GM12878 (cell line): ENCODE data around the gene NUP93. TPM values are rescaled to one million over a fixed set of nuclear protein-coding genes. Genes with fewer than 3 reads are reported as not detected.

Experiments
- ATAC-seq: fragments of 200-7000 bp; cut with Tn5 transposase; 3 replicates; pipeline ENCODE4 v1.9.1; 2020; ENCODE audit warnings: mild to moderate bottlenecking, moderate library complexity
- BruUV-seq: library from RNA; stranded (reverse); fragments of 400-500 nt; replicated peaks from 2 replicates; lab custom pipeline; 2021; lab: Mats Ljungman, UMichigan
- CTCF ChIA-PET: fragments of 300-600 bp; sonication (Branson Sonifier 250); formaldehyde crosslinking; extraction: SDS; loops from one replicate; lab custom pipeline; 2021; ENCODE audit warnings: inconsistent platforms; lab: Yijun Ruan, JAX
- POLR2A ChIA-PET: fragments of 350-600 bp; formaldehyde crosslinking; extraction: SDS; loops from one replicate; lab custom pipeline; 2021; ENCODE audit warnings: inconsistent platforms; lab: Charles Lee
- RAD21 ChIA-PET: fragments of 300-600 bp; sonication (Branson Sonifier 250); formaldehyde crosslinking; loops from one replicate; lab custom pipeline; 2023; ENCODE audit warnings: antibody characterized with exemption; ENCODE audit not compliant: unreplicated experiment; lab: Charles Lee
- SMC1A ChIA-PET: fragments of 300-600 bp; sonication (Branson Sonifier 250); formaldehyde crosslinking; loops from one replicate; lab custom pipeline; 2023; ENCODE audit not compliant: unreplicated experiment, uncharacterized antibody; lab: Charles Lee
- DNase-seq: peaks from one replicate; pipeline ENCODE4 v3.0.0-alpha.2; 2011; ENCODE audit warnings: low read depth, low spot score
- FAIRE-seq: peaks from 3 replicates; lab custom pipeline; 2011; peaks lifted over from hg19 to GRCh38; lab: Jason Lieb, UNC
- H2AFZ ChIP-seq: 2 replicates; pipeline ENCODE4 v1.6.0; 2011; ENCODE audit warnings: low read depth, low read length, control low read depth; ENCODE audit not compliant: control insufficient read depth
- H3K27ac ChIP-seq: 2 replicates; pipeline ENCODE4 v1.5.1; 2011; ENCODE audit warnings: control low read depth; ENCODE audit not compliant: control insufficient read depth, insufficient read depth
- H3K27me3 ChIP-seq, 2 experiments: replicated peaks in 1 of 2; 2 replicates each; pipeline versions ENCODE4 v1.6.0 to v1.6.1; 2011; ENCODE audit warnings: low read length in 1 of 2; ENCODE audit not compliant: control insufficient read depth in 2 of 2, insufficient read depth in 2 of 2
- H3K36me3 ChIP-seq, 2 experiments: 2 replicates each; pipeline ENCODE4 v1.5.1; 2011; ENCODE audit warnings: low read length in 1 of 2; ENCODE audit not compliant: control insufficient read depth in 2 of 2, insufficient read depth in 2 of 2
- H3K4me1 ChIP-seq: 2 replicates; pipeline ENCODE4 v1.6.1; 2011; ENCODE audit warnings: mild to moderate bottlenecking, low read length, moderate library complexity, mixed read lengths; ENCODE audit not compliant: control insufficient read depth, insufficient read depth
- H3K4me2 ChIP-seq: 2 replicates; pipeline ENCODE4 v1.6.0; 2011; ENCODE audit warnings: control low read depth; ENCODE audit not compliant: control insufficient read depth, insufficient read depth
- H3K4me3 ChIP-seq: fragments of 200-600 bp; sonication (generic); 2 replicates; pipeline ENCODE4 v1.5.1; 2016
- H3K79me2 ChIP-seq: 2 replicates; pipeline ENCODE4 v1.6.0; 2011; ENCODE audit warnings: low read length; ENCODE audit not compliant: control insufficient read depth, insufficient read depth
- H3K9ac ChIP-seq: 2 replicates; pipeline ENCODE4 v1.8.0; 2011; ENCODE audit warnings: low read length, control low read depth, mixed read lengths; ENCODE audit not compliant: control insufficient read depth, insufficient read depth
- H3K9me3 ChIP-seq: replicated peaks from 3 replicates; pipeline ENCODE4 v1.5.1; 2011; ENCODE audit warnings: mild to moderate bottlenecking, low read length; ENCODE audit not compliant: control insufficient read depth, insufficient read depth
- H4K20me1 ChIP-seq: 2 replicates; pipeline ENCODE4 v1.6.0; 2011; ENCODE audit not compliant: control insufficient read depth, insufficient read depth
- BACH1 ChIP-seq: fragments of 450-650 bp; IDR thresholded peaks from 2 replicates; pipeline ENCODE4 v1.6.1; 2017; ENCODE audit warnings: mild to moderate bottlenecking, borderline replicate concordance
- CHD4 ChIP-seq: fragments of 200-600 bp; sonication (generic); IDR thresholded peaks from 2 replicates; pipeline ENCODE4 v1.6.1; 2016; ENCODE audit warnings: mild to moderate bottlenecking
- FOXK2 ChIP-seq: fragments of 450-650 bp; IDR thresholded peaks from 2 replicates; pipeline ENCODE4 v1.6.1; 2017; ENCODE audit warnings: mild to moderate bottlenecking, moderate library complexity
- HDAC2 ChIP-seq: fragments of 200-600 bp; sonication (generic); IDR thresholded peaks from 2 replicates; pipeline ENCODE4 v1.6.1; 2017
- HDGF ChIP-seq: fragments of 450-650 bp; IDR thresholded peaks from 2 replicates; pipeline ENCODE4 v1.6.1; 2016; ENCODE audit warnings: antibody characterized with exemption
- JUNB ChIP-seq: IDR thresholded peaks from 2 replicates; pipeline ENCODE4 v1.6.1; 2016; ENCODE audit warnings: antibody characterized with exemption, mild to moderate bottlenecking
- KLF5 ChIP-seq: fragments of 450-650 bp; IDR thresholded peaks from 2 replicates; pipeline ENCODE4 v1.6.1; 2014; ENCODE audit warnings: mild to moderate bottlenecking; ENCODE audit not compliant: partially characterized antibody
- SMAD1 ChIP-seq: fragments of 450-650 bp; IDR thresholded peaks from 2 replicates; pipeline ENCODE4 v1.6.1; 2018; ENCODE audit warnings: mild to moderate bottlenecking, low read depth; ENCODE audit not compliant: partially characterized antibody
- STAT1 ChIP-seq: fragments of 450-650 bp; conservative IDR thresholded peaks from 2 replicates; pipeline ENCODE4 v1.6.1; 2014; ENCODE audit warnings: antibody characterized with exemption, mild to moderate bottlenecking
- TBL1XR1 ChIP-seq: IDR thresholded peaks from 2 replicates; pipeline ENCODE4 v1.6.1; 2012; ENCODE audit warnings: low read depth, low read length, improper control_type of control experiment
- ZNF622 ChIP-seq: fragments of 450-650 bp; IDR thresholded peaks from 2 replicates; pipeline ENCODE4 v1.6.1; 2017; ENCODE audit warnings: mild to moderate bottlenecking, inconsistent platforms
- WGBS: methylation state at CpG from one replicate; pipeline ENCODE4 v1.1.6; 2016; ENCODE audit warnings: low lambda C conversion rate; ENCODE audit not compliant: insufficient replicate concordance, insufficient coverage; ENCODE audit errors: missing lambda C conversion rate; 5-methylcytosine and 5-hydroxymethylcytosine counted together
- in situ Hi-C: fragments of 300-500 bp; cut with MboI; formaldehyde crosslinking; loops from 9 replicates; pipeline ENCODE4 v1.14.3; 2018; ENCODE audit warnings: mixed read lengths
- intact Hi-C: fragments of 100-400 bp; cut with micrococcal nuclease; formaldehyde crosslinking; loops from one replicate; pipeline ENCODE4 v1.14.2; 2022; ENCODE audit not compliant: unreplicated experiment
- polyA plus RNA-seq, 11 experiments: library from polyadenylated mRNA; depleted of rRNA in 4 of 11; unstranded in 6 of 11; stranded (reverse) in 5 of 11; fragments of >200 nt; fragmentation: Nextera tagmentation in 4 of 11; fragmentation: Illumina TruSeq in 1 of 11; extraction: Ambion mirVana in 4 of 11; extraction: Trizol in 1 of 11; gene quantifications; 1 replicate in 1 of 11; 2 replicates in 10 of 11; pipeline versions ENCODE4 v1.2.1 to v1.2.3, GENCODE V29; 2011 to 2016; ENCODE audit warnings: inconsistent platforms in 2 of 11, missing spikeins in 2 of 11, low read depth in 1 of 11
- total RNA-seq, 4 experiments: library from RNA; depleted of rRNA in 3 of 4; stranded (reverse); fragments of >200 nt in 3 of 4; fragmentation: Illumina TruSeq in 1 of 4; extraction: Trizol in 1 of 4; gene quantifications; 2 replicates each; pipeline versions ENCODE4 v1.2.1 to v1.2.3, GENCODE V29; 2013 to 2021
- TF ChIP-seq, protein P1 (sequence below): fragments of 450-650 bp; IDR thresholded peaks from 2 replicates; pipeline ENCODE4 v1.6.1; 2016; ENCODE audit warnings: mild to moderate bottlenecking

The NUP93 gene
- total and polyA plus RNA-seq, 10 of the 15 experiments (the other 5 are each of a cell fraction or from before 2014, with no cell fraction given), result 82.2 to 175 (median 101) TPM

DNA sequence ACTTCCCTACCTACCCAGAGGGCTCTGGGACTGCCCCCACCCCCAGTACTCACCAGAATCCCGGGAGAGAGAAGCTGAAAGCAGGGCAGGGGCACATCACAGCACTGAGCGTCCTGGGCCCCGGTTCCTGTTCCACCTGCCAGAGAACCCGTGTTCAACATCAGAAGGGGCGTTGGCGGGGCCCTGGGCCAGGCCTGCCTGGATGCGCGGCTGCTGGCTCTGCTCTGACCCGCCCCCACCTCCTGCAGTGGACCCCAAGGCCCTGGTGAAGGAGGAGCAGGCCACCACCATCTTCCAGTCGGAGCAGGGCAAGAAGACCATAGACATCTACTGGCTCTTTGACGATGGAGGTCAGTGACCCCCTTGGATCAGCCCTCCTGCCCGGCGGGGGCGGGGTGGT, 162.8 kb downstream of the NUP93 start:
- Histone ChIP-seq H3K27me3 (no peaks in the 10 kb centered on the region), H4K20me1 (no peaks in the 10 kb centered on the region), H3K79me2 (no peaks in the 10 kb centered on the region), H3K36me3 (no peaks in the 10 kb centered on the region), H3K4me1 (peaks cover 8% of the 10 kb centered on the region), H3K27ac (no peak overlapping the region), H3K9me3 (no peaks in the 10 kb centered on the region), H3K9ac (no peak overlapping the region), H3K4me2 (no peak overlapping the region), H2AFZ (no peak overlapping the region), H3K4me3 (no peak overlapping the region)
- ChIA-PET SMC1A (interaction anchor here (1.3 to 1.6 kb wide), 5 partner anchors 20 to 58 kb away, joined by 3 to 4 read pairs (median 4); no protein-coding TSS in a partner anchor), CTCF (interaction anchor here (0.9 to 1.2 kb wide), 2 partner anchors 24 to 59 kb away, joined by 3 to 4 read pairs; no protein-coding TSS in a partner anchor), POLR2A (interaction anchor here (1.7 kb wide), 1 partner anchor 41 kb away, joined by 8 read pairs; no protein-coding TSS in a partner anchor), RAD21 (no interaction called here)
- no TSS peak for BruUV-seq
- DNase-seq (no peak), ATAC-seq (no peak), FAIRE-seq (no peak)
- WGBS, result 60% methylated on average over 12 of the region's 14 CpGs
- TF ChIP-seq CHD4, result no peak
- TF ChIP-seq BACH1, result no peak
- TF ChIP-seq KLF5, result no peak
- TF ChIP-seq HDAC2, result no peak
- TF ChIP-seq TBL1XR1, result no peak
- no peak for TF ChIP-seq ZNF622
- TF ChIP-seq, protein P1, sequence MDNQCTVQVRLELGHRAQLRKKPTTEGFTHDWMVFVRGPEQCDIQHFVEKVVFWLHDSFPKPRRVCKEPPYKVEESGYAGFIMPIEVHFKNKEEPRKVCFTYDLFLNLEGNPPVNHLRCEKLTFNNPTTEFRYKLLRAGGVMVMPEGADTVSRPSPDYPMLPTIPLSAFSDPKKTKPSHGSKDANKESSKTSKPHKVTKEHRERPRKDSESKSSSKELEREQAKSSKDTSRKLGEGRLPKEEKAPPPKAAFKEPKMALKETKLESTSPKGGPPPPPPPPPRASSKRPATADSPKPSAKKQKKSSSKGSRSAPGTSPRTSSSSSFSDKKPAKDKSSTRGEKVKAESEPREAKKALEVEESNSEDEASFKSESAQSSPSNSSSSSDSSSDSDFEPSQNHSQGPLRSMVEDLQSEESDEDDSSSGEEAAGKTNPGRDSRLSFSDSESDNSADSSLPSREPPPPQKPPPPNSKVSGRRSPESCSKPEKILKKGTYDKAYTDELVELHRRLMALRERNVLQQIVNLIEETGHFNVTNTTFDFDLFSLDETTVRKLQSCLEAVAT, result no peak
- no peak for TF ChIP-seq JUNB
- TF ChIP-seq HDGF, result no peak
- no peak for TF ChIP-seq STAT1
- no peak for TF ChIP-seq SMAD1
- no peak for TF ChIP-seq FOXK2
- in situ Hi-C loops (no loop called here), intact Hi-C loops (no loop called here)
